H1 (cell line): Measurements from ENCODE around the gene SOX2. TPM values are rescaled to one million over a fixed set of nuclear protein-coding genes. Genes with fewer than 3 reads are reported as not detected.

Experiments
- CTCF ChIA-PET: fragments of 300-600 bp; sonication (Branson Sonifier 250); formaldehyde crosslinking; loops from one replicate; lab custom pipeline; 2021; ENCODE audit not compliant: partially characterized antibody; lab: Charles Lee
- POLR2A ChIA-PET: fragments of 300-600 bp; sonication (Branson Sonifier 250); formaldehyde crosslinking; loops from one replicate; lab custom pipeline; 2021; ENCODE audit warnings: inconsistent platforms; ENCODE audit not compliant: partially characterized antibody; lab: Charles Lee
- DNase-seq, 2 experiments: peaks; one replicate each; pipeline versions ENCODE4 v3.0.0 to v3.0.0-alpha.2; 2010 to 2022; ENCODE audit warnings: low spot score in 2 of 2, low read depth in 1 of 2, mixed read lengths in 1 of 2
- FAIRE-seq: peaks from 2 replicates; lab custom pipeline; 2011; peaks lifted over from hg19 to GRCh38; lab: Jason Lieb, UNC
- H2AFZ ChIP-seq: 2 replicates; pipeline ENCODE4 v1.8.1; 2012; ENCODE audit warnings: low read length, inconsistent platforms
- H2AK5ac ChIP-seq: 2 replicates; pipeline ENCODE4 v1.6.1; 2013; ENCODE audit warnings: low read depth, low read length
- H2BK120ac ChIP-seq: replicated peaks from 2 replicates; pipeline ENCODE3; 2013; ENCODE audit warnings: low read depth, low read length, inconsistent platforms
- H2BK12ac ChIP-seq: 2 replicates; pipeline ENCODE4 v1.6.1; 2013; ENCODE audit warnings: low read depth, low read length
- H2BK15ac ChIP-seq: 2 replicates; pipeline ENCODE4 v1.6.1; 2013; ENCODE audit warnings: low read length
- H2BK20ac ChIP-seq: 2 replicates; pipeline ENCODE4 v1.6.1; 2013; ENCODE audit warnings: low read length
- H2BK5ac ChIP-seq: 2 replicates; pipeline ENCODE4 v1.6.1; 2013; ENCODE audit warnings: low read depth, low read length
- H3K14ac ChIP-seq: 2 replicates; pipeline ENCODE4 v1.6.1; 2013; ENCODE audit warnings: inconsistent platforms; ENCODE audit not compliant: insufficient read length
- H3K18ac ChIP-seq: 2 replicates; pipeline ENCODE4 v1.6.1; 2013; ENCODE audit warnings: low read length; ENCODE audit errors: extremely low read depth
- H3K23ac ChIP-seq: 2 replicates; pipeline ENCODE4 v1.6.1; 2013; ENCODE audit warnings: inconsistent platforms; ENCODE audit not compliant: insufficient read length
- H3K23me2 ChIP-seq: 2 replicates; pipeline ENCODE4 v1.6.1; 2013; ENCODE audit warnings: low read depth, low read length
- H3K27ac ChIP-seq: 2 replicates; pipeline ENCODE4 v1.6.1; 2011; ENCODE audit warnings: low read depth, low read length, inconsistent platforms
- H3K27me3 ChIP-seq, 4 experiments: replicated peaks in 1 of 4; 1 replicate in 1 of 4; 2 replicates in 3 of 4; pipeline versions ENCODE4 v1.6.1 to v1.8.1; 2011 to 2013; ENCODE audit warnings: low read length in 3 of 4, mild to moderate bottlenecking in 3 of 4, inconsistent platforms in 2 of 4, mixed read lengths in 2 of 4, moderate library complexity in 1 of 4; ENCODE audit not compliant: control insufficient read depth in 3 of 4, insufficient read depth in 3 of 4; ENCODE audit errors: extremely low read depth in 1 of 4
- H3K36me3 ChIP-seq, 4 experiments: 2 replicates each; pipeline versions ENCODE4 v1.6.1 to v1.8.1; 2011 to 2013; ENCODE audit warnings: mild to moderate bottlenecking in 4 of 4, low read length in 3 of 4, moderate library complexity in 2 of 4, control low read depth in 1 of 4, inconsistent platforms in 1 of 4; ENCODE audit not compliant: insufficient read depth in 4 of 4, control insufficient read depth in 2 of 4
- H3K4ac ChIP-seq: replicated peaks from 2 replicates; pipeline ENCODE3; 2013; ENCODE audit warnings: low read length, low read depth, mixed read lengths, inconsistent platforms; ENCODE audit not compliant: insufficient read length
- H3K4me1 ChIP-seq, 4 experiments: replicated peaks in 1 of 4; 1 replicate in 1 of 4; 2 replicates in 3 of 4; pipeline versions ENCODE4 v1.6.1 to v1.8.1; 2011 to 2013; ENCODE audit warnings: low read length in 3 of 4, inconsistent platforms in 2 of 4, mixed read lengths in 1 of 4; ENCODE audit not compliant: insufficient read depth in 4 of 4, control insufficient read depth in 3 of 4
- H3K4me2 ChIP-seq, 2 experiments: 2 replicates each; pipeline versions ENCODE4 v1.6.1 to v1.8.1; 2011 to 2013; ENCODE audit warnings: low read depth in 2 of 2, low read length in 2 of 2, control low read depth in 1 of 2, inconsistent platforms in 1 of 2, mild to moderate bottlenecking in 1 of 2; ENCODE audit not compliant: insufficient read depth in 1 of 2
- H3K4me3 ChIP-seq, 4 experiments: fragments of 200-600, 300-600 bp in 1 of 4; sonication (generic), shearing (Covaris generic), sonication (Bioruptor Twin) in 1 of 4; 2 replicates each; pipeline versions ENCODE4 v1.5.1 to v1.8.1; 2011 to 2016; ENCODE audit warnings: low read length in 4 of 4, low read depth in 3 of 4, control low read depth in 2 of 4, inconsistent platforms in 2 of 4, mild to moderate bottlenecking in 2 of 4, mixed read lengths in 1 of 4, moderate library complexity in 1 of 4; ENCODE audit not compliant: insufficient read depth in 2 of 4; ENCODE audit errors: extremely low read depth in 1 of 4
- H3K56ac ChIP-seq: replicated peaks from 2 replicates; pipeline ENCODE3; 2013; ENCODE audit warnings: low read depth, mild to moderate bottlenecking, mixed read lengths, low read length, inconsistent platforms; ENCODE audit not compliant: insufficient read length
- H3K79me1 ChIP-seq: 2 replicates; pipeline ENCODE4 v1.6.1; 2013; ENCODE audit warnings: low read depth, low read length, control low read depth
- H3K79me2 ChIP-seq, 2 experiments: 2 replicates each; pipeline versions ENCODE4 v1.6.1 to v1.8.1; 2012 to 2013; ENCODE audit warnings: low read length in 2 of 2, mild to moderate bottlenecking in 2 of 2, inconsistent platforms in 1 of 2; ENCODE audit not compliant: insufficient read depth in 2 of 2, control insufficient read depth in 1 of 2
- H3K9ac ChIP-seq, 4 experiments: replicated peaks in 1 of 4; 1 replicate in 1 of 4; 2 replicates in 3 of 4; pipeline versions ENCODE4 v1.6.1 to v1.8.1; 2011 to 2013; ENCODE audit warnings: low read depth in 3 of 4, low read length in 3 of 4, control low read depth in 2 of 4, mild to moderate bottlenecking in 2 of 4, moderate library complexity in 2 of 4, inconsistent platforms in 1 of 4; ENCODE audit errors: extremely low read depth in 1 of 4
- H3K9me3 ChIP-seq, 2 experiments: 2 replicates each; pipeline versions ENCODE4 v1.6.1 to v1.8.1; 2012 to 2013; ENCODE audit warnings: mild to moderate bottlenecking in 2 of 2, moderate library complexity in 2 of 2, control low read depth in 1 of 2, inconsistent platforms in 1 of 2, low read depth in 1 of 2, low read length in 1 of 2, mixed read lengths in 1 of 2; ENCODE audit not compliant: insufficient read depth in 2 of 2
- H4K20me1 ChIP-seq, 2 experiments: replicated peaks in 1 of 2; 2 replicates each; pipeline versions ENCODE3 to v1.8.1; 2011 to 2013; ENCODE audit warnings: inconsistent platforms in 2 of 2, low read length in 2 of 2, mild to moderate bottlenecking in 1 of 2; ENCODE audit not compliant: insufficient read depth in 2 of 2, control insufficient read depth in 1 of 2
- H4K5ac ChIP-seq: 2 replicates; pipeline ENCODE4 v1.6.1; 2013; ENCODE audit warnings: low read length, low read depth, mixed read lengths, inconsistent platforms; ENCODE audit not compliant: insufficient read length
- H4K8ac ChIP-seq: 2 replicates; pipeline ENCODE4 v1.8.0; 2013; ENCODE audit warnings: mild to moderate bottlenecking, moderate library complexity, low read length, inconsistent platforms; ENCODE audit not compliant: insufficient read depth; ENCODE audit errors: extremely low read depth
- H4K91ac ChIP-seq: replicated peaks from 2 replicates; pipeline ENCODE3; 2013; ENCODE audit warnings: low read length, mixed read lengths, inconsistent platforms; ENCODE audit not compliant: insufficient read length
- CREB1 ChIP-seq: IDR thresholded peaks from 2 replicates; pipeline ENCODE4 v1.6.1; 2012; ENCODE audit warnings: inconsistent platforms
- RBBP5 ChIP-seq: IDR thresholded peaks from 2 replicates; pipeline ENCODE4 v1.7.1; 2012; ENCODE audit warnings: low read depth, mild to moderate bottlenecking, inconsistent platforms, low read length, moderate library complexity, borderline replicate concordance
- SIN3A ChIP-seq, 2 experiments: IDR thresholded peaks in 1 of 2; conservative IDR thresholded peaks in 1 of 2; 2 replicates each; pipeline ENCODE4 v1.6.1; 2011 to 2012; ENCODE audit warnings: low read length in 2 of 2, improper control_type of control experiment in 1 of 2, low read depth in 1 of 2, mild to moderate bottlenecking in 1 of 2
- SIRT6 ChIP-seq: IDR thresholded peaks from one replicate; pipeline ENCODE4 v1.7.1; 2012; ENCODE audit warnings: low read length, inconsistent platforms
- TAF1 ChIP-seq: IDR thresholded peaks from 2 replicates; pipeline ENCODE4 v1.6.1; 2011; ENCODE audit warnings: mild to moderate bottlenecking, low read depth, low read length
- WGBS, 2 experiments: shearing (Covaris generic) in 1 of 2; methylation state at CpG; one replicate each; pipeline versions ENCODE4 v1.1.6 to v1.1.7; 2013 to 2015; ENCODE audit warnings: low lambda C conversion rate in 2 of 2, mixed read lengths in 2 of 2, inconsistent platforms in 1 of 2, low coverage in 1 of 2, missing lambda C conversion rate in 1 of 2; ENCODE audit not compliant: insufficient replicate concordance in 2 of 2, insufficient coverage in 1 of 2, insufficient read length in 1 of 2; ENCODE audit errors: extremely low coverage in 1 of 2, missing lambda C conversion rate in 1 of 2; 5-methylcytosine and 5-hydroxymethylcytosine counted together
- polyA plus RNA-seq, 7 experiments: library from polyadenylated mRNA; depleted of rRNA in 3 of 7; stranded (reverse) in 5 of 7; unstranded in 2 of 7; fragments of >200 nt in 5 of 7; fragments of 200-250 nt in 2 of 7; gene quantifications; 1 replicate in 5 of 7; 2 replicates in 1 of 7; 4 replicates in 1 of 7; pipeline versions ENCODE4 v1.2.1 to v1.2.3, GENCODE V29; 2011 to 2013; ENCODE audit warnings: missing spikeins in 2 of 7, mixed read lengths in 2 of 7
- total RNA-seq: library from RNA; stranded (reverse); fragmentation: NEBNext Ultra II Directional; extraction: Animal tissue kit (Norgen Biotek cat#: 25700); gene quantifications from 2 replicates; pipeline ENCODE4 v1.2.1, GENCODE V29; 2021
- TF ChIP-seq, protein P1 (sequence below), 3 experiments: IDR thresholded peaks; 1 replicate in 2 of 3; 2 replicates in 1 of 3; pipeline versions ENCODE4 v1.5.1 to v1.6.1; 2011; ENCODE audit warnings: low read length in 3 of 3, mild to moderate bottlenecking in 3 of 3, inconsistent platforms in 2 of 3, low read depth in 1 of 3, moderate library complexity in 1 of 3; ENCODE audit not compliant: insufficient read depth in 1 of 3; ENCODE audit errors: control extremely low read depth in 1 of 3

The SOX2 gene
- total and polyA plus RNA-seq, 2 of the 8 experiments (the other 6 are each of a cell fraction or from before 2014, with no cell fraction given), result 149 to 247 TPM

DNA sequence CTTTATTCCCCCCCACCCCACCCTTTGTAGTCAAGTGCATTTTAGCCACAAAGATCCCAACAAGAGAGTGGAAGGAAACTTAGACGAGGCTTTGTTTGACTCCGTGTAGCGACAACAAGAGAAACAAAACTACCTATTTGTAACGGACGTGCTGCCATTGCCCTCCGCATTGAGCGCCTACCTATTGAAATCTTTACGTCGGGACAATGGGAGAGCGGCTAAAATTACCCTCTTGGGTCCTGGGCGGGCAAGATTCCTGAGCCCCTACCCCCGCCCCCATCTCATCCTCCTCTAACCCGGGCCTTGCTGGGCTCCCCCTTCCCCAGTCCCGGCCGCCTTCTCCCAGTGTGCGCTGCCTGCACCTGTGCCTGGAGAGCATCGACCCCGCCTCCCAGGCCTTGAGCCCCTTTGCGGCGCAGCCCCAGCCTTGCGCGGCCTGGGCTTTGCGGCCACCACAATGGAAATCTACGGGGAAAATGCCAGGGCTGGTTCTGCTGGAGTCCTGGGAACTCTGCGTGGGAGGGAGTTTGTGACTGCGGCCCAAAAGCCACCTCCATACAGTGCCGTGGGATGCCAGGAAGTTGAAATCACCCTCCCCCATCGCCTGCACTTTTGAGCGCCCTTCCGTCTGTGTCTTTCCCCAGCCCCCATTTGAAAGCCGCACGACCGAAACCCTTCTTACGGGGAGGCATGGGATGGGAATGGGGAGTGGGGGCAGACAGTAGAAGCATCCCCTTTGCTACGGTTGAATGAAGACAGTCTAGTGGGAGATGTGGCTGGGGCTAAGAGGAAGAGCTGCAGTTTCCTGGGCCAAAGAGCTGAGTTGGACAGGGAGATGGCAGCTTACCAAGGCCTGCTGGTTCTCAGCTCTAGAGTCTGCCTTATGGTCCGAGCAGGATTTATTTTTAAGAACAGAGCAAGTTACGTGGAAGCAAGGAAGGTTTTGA is 1.1 kb upstream of the SOX2 start:
- CTCF ChIA-PET, result interaction anchor here (0.5 to 1.4 kb wide), 4 partner anchors 17 to 227 kb away, joined by 3 to 4 read pairs (median 4); no protein-coding TSS in a partner anchor
- TF ChIP-seq CREB1, result peak; percentile 27; the same call in 1 of the 2 replicates
- TF ChIP-seq, protein P1, sequence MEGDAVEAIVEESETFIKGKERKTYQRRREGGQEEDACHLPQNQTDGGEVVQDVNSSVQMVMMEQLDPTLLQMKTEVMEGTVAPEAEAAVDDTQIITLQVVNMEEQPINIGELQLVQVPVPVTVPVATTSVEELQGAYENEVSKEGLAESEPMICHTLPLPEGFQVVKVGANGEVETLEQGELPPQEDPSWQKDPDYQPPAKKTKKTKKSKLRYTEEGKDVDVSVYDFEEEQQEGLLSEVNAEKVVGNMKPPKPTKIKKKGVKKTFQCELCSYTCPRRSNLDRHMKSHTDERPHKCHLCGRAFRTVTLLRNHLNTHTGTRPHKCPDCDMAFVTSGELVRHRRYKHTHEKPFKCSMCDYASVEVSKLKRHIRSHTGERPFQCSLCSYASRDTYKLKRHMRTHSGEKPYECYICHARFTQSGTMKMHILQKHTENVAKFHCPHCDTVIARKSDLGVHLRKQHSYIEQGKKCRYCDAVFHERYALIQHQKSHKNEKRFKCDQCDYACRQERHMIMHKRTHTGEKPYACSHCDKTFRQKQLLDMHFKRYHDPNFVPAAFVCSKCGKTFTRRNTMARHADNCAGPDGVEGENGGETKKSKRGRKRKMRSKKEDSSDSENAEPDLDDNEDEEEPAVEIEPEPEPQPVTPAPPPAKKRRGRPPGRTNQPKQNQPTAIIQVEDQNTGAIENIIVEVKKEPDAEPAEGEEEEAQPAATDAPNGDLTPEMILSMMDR (IDR thresholded peaks at IDR 0.05; ENCODE audit: control extremely low read depth in 1 of 3, insufficient read depth in 1 of 3, low read depth in 1 of 3, low read length in 3 of 3), result no peak
- peak in 1 of 2 experiments; percentile 55; a peak in 1 of 4 replicates for TF ChIP-seq SIN3A (conservative IDR thresholded peaks at IDR 0.05 in 1 of 2, IDR thresholded peaks at IDR 0.05 in 1 of 2; ENCODE audit: low read depth in 1 of 2, low read length in 2 of 2)
- peak; percentile 82; the same call in 1 of the 2 replicates for TF ChIP-seq RBBP5
- TF ChIP-seq TAF1, result peak; percentile 69
- no peak for TF ChIP-seq SIRT6

More for the DNA sequence above, 1.1 kb upstream of the SOX2 start:
- H3K79me2 ChIP-seq, result peaks cover 13 to 45% of the 10 kb centered on the region in 2 experiments
- H4K91ac ChIP-seq, result peak overlapping the region; percentile 90
- peak overlapping the region; percentile 92 for H3K56ac ChIP-seq
- peak overlapping the region; percentile 26; the same call in 1 of the 2 replicates for H2BK20ac ChIP-seq
- H2BK120ac ChIP-seq, result peak overlapping the region; percentile 94
- DNase-seq, result peak in 1 of 2 experiments; percentile 85
- H3K79me1 ChIP-seq, result no peaks in the 10 kb centered on the region; the same call in 1 of the 2 replicates
- H2BK15ac ChIP-seq, result no peak overlapping the region
- peak overlapping the region; percentile 94 to 98 for H3K4me2 ChIP-seq
- no peaks in the 10 kb centered on the region for H3K27me3 ChIP-seq
- WGBS, 2 experiments, result 2% methylated on average over 37 of the region's 37 CpGs; no CpG with 5 or more reads in 1 of the 2 experiments
- peak overlapping the region; percentile 94 for H3K27ac ChIP-seq
- peak overlapping the region; percentile 81 to 98 (median 88) for H3K4me3 ChIP-seq
- POLR2A ChIA-PET, result interaction anchor here (0.7 to 3.9 kb wide), 10 partner anchors 8 to 528 kb away, joined by 3 to 46 read pairs (median 4); no protein-coding TSS in a partner anchor
- peak overlapping the region; percentile 96 for H3K18ac ChIP-seq
- H2AK5ac ChIP-seq, result peak overlapping the region; percentile 96
- peaks cover 0 to 2% of the 10 kb centered on the region in 2 experiments for H4K20me1 ChIP-seq
- peaks cover 0 to 32% (median 8%) of the 10 kb centered on the region in 4 experiments; a peak in 4 of 8 replicates for H3K36me3 ChIP-seq
- H2AFZ ChIP-seq, result no peak overlapping the region
- H2BK12ac ChIP-seq, result peak overlapping the region; percentile 86
- H4K8ac ChIP-seq, result peak overlapping the region; percentile 75; the same call in 1 of the 2 replicates
- H4K5ac ChIP-seq, result peak overlapping the region; percentile 82
- peaks cover 11% of the 10 kb centered on the region for H3K23me2 ChIP-seq
- H3K9me3 ChIP-seq, result no peaks in the 10 kb centered on the region
- FAIRE-seq, result no peak
- H3K14ac ChIP-seq, result peak overlapping the region; percentile 35
- peak overlapping the region; percentile 83 to 94 (median 85) for H3K9ac ChIP-seq
- peak overlapping the region; percentile 96 for H3K4ac ChIP-seq
- no peak overlapping the region for H3K23ac ChIP-seq
- H3K4me1 ChIP-seq, result peaks cover 0 to 23% (median 8%) of the 10 kb centered on the region in 4 experiments; a peak in 5 of 7 replicates
- H2BK5ac ChIP-seq, result peak overlapping the region; percentile 95
